Smooth muscle cell of the brain vasculature (primary cell): ENCODE results near the gene FUT7.

ENCODE experiments used
- DNase-seq: peaks from one replicate; pipeline ENCODE4 v3.0.0-alpha.2; 2012; ENCODE audit warnings: low read depth, low spot score

Gene FUT7, protein sequence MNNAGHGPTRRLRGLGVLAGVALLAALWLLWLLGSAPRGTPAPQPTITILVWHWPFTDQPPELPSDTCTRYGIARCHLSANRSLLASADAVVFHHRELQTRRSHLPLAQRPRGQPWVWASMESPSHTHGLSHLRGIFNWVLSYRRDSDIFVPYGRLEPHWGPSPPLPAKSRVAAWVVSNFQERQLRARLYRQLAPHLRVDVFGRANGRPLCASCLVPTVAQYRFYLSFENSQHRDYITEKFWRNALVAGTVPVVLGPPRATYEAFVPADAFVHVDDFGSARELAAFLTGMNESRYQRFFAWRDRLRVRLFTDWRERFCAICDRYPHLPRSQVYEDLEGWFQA

DNA sequence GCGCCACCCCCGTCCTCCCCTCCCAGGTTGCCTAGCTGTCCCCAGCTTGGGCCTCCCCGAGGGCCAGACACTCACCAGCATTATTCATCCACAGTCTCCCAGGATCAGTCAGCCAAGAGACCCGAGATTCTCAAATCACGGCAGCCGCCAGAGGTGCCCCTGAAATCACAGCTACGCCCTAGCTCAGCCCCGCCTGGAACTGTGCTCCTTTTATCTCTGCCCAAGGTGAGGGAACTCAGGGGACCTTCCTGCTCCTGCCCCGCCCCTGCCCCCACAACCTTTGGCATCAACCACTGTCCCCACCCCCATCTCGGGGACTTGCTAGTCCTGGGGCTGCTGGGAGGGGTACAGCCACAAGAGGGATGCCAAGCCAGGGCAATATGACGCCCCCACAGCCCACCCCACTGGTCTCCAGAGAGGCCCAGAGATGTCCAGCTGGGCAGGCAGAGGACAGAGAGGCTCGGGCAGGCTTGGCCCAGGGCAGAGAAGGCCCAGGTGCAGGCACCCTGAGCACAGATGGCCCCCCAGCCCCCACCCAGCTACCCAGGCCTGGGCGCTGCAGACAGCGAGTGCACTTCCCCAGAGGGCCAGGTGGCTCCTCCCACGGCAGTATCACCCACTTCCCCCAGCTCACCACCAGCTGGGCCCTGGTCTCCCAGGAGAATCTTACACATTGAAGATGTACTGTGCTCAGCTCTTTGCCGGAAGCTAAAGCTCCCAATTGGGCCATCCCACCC lies at the start of gene FUT7:
FUT7 (minus strand) TSS at position 185 of the 737 bp plus-strand sequence; CDS start at position 88, 97 bp downstream.
- DNase-seq: no peak

DNA sequence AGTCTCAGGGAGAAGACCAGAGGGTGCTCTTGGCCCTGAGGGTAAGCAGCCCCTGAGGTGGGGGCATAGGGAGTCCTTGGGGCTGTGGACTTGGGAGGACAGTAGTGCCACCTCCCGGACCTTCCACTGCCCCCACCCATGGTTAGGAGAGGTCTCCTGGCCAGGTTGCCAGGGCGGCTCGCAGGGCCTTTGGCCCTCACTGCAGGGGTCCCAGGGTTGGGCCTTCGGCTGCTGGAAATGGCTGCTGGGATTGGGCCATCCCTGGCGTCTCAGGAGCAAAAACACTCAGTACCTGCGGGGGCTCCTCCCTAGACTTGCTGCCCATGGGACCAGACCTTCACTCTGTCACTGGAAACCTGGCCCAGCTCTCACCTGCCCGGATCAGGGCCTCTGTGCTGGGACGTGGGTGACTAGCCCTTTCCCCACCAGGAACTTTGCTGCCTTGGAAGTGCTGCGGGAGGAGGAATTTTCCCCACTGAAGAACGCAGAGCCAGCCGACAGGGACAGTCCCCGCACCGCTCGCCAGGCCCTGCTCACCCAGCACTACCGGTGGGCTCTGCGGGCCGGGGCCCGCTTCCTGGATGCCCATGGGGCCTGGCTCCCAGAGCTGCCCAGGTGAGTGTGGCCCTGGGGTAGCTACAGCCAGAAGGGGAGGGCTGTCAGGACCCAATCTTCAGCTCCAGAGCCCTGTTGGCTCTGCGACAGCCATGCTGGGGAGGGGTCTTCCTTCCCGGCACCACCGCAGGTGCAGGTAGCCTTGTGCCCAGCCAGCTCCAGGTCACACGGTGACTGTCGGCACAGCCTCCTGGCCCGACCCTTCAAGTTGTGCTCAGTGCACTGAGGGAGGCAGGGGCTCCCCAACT lies 48.6 kb upstream of the FUT7 start:
- DNase-seq: no peak

DNA sequence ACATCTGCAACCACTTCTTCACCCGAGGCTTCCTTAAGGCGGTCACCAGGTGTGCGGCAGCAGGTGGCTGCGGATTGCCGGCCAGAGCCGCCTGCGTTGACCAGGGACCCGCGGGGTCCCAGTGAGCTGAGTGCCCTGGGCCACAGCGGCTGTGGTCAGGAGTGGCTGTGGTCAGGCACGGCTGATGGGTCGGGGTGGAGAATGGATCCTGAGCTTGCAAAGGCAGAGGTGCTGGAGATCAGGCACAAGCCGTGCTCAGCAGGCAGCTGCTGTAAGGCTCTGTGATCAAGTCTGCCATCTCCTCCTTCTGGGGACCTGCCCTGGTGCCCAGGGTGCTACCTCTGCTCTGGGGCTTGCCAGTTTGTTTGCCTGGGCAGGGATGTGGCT lies 47.5 kb upstream of the FUT7 start:
- no peak for DNase-seq

DNA sequence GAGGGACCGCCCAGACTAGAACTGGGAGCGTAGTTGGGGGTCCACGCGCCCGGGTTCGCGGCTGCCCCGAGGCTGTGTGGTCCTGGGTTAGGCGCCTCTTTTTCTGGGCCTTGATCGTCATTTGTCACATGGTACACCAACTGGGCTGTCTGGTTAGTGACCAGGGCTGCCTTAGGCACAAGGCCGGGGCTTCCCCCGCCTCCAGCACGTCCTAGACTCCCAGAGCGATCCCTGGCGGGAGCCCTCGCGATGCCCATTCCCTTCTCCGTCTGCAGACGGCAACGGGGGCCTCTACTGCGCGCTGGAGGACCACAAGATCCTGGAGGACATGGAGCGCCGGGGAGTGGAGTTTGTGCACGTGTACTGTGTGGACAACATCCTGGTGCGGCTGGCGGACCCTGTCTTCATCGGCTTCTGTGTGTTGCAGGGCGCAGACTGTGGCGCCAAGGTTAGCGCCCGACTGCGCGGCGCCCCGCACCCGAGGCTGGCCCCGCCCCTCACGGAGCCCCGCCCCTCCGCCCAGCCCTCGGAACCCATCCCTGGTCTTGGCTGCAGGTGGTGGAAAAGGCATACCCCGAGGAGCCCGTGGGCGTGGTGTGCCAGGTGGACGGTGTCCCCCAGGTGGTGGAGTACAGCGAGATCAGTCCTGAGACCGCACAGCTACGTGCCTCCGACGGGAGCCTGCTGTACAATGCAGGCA lies 47.0 kb upstream of the FUT7 start:
- DNase-seq: no peak

DNA sequence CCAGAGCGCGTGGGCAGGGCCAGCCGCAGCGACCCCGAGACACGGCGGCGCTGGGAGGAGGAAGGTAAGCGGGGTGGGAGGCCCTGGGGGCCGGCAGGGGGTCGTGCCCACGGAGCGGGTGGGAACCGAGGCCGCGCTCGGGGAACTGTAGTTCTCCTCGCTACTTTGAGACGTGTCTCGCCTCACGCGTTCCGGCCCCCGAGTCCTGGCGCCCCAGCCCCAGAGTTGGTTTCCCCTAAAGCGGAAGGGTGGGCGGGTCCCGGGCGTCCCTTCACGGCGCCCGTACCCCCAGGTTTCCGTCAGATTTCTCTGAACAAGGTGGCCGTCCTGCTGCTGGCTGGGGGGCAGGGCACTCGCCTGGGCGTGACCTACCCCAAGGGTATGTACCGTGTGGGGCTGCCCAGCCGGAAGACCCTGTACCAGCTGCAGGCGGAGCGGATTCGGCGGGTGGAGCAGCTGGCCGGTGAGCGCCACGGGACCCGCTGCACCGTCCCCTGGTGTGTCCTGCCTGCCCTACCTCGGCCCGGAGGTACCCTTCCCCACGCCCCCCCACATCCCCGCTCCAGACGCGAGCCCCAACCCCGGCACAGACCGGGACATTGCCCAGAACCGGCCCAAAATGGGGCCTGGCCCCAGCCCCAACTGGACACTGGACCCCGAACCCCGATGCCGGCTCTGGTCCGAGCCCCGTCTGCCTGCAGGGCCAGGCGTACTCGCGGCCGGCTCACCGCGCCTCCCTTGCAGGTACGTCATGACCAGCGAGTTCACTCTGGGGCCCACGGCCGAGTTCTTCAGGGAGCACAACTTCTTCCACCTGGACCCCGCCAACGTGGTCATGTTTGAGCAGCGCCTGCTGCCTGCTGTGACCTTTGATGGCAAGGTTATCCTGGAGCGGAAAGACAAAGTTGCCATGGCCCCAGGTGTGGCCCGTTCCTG lies 46.1 kb upstream of the FUT7 start:
- DNase-seq: no peak

DNA sequence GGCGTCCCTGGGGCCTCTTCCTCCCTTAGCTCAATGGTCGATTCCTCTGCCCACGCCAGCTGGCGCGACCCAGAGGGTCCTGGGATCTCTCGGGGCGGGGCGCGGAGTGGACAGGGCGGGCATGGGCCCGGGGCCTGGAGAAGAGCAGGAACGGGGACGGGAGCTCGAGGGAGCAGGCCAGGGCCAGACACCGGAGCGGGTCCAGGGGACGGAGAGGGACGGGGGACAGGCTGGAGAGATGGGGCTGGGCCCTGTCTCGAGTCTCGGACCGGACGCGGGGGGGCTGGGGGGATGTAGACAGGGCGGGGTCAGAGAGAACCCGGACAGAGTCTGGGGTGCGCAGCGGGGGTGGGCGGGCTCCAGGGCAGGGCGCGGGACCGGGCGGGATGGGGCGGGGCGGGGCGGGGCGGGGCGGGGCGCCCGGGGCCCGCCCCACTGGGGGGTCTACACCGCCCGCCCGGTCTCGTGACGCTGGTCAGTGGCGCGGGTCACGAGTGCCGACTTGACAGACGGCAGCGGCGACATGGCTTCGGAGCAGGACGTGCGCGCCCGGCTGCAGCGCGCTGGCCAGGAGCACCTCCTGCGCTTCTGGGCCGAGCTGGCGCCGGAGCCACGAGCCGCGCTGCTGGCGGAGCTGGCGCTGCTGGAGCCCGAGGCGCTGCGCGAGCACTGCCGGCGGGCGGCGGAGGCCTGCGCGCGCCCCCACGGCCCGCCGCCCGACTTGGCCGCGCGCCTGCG lies 45.3 kb upstream of the FUT7 start, which contains the start of gene UAP1L1:
UAP1L1 (plus strand) TSS at position 508 of the 738 bp plus-strand sequence; CDS start at position 524, 16 bp downstream.
- no peak for DNase-seq

DNA sequence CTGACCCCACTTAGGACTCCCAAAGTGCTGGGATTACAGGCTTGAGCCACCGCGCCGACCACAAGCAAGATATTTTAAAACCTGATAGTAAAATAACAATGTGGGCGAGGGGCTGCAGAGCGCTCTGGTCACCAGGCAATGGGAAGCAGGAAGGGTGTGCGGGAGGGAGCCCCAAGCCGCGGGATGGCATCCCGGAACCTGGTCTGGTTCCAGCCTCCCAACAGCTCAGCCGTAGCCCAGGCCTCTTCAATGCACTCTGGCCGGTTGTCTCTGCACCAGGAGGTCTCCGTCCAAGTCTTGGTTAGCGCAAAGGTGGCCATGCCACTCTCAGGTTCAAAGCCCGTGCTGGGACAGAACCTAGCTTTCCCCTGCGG lies 44.7 kb upstream of the FUT7 start:
- DNase-seq: no peak

DNA sequence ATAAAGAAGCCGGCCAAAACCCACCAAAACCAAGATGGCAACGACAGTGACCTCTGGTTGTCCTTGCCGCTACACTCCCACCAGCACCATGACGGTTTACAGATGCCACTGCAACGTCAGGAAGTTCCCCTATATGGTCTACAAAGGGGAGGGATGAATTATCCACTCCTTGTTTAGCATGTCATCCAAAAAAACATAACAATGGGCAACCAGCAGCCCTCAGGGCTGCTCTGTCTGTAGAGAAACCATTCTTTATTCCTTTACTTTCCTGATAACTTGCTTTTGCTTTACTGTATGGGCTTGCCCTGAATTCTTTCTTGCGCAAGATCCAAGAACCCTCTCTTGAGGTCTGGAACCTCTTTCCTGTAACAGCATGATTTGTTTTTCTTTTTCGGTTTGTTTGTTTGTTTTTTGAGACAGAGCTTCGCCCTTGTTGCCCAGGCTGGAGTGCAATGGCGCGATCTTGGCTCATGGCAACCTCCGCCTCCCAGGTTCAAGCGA lies 43.4 kb upstream of the FUT7 start:
- no peak for DNase-seq

DNA sequence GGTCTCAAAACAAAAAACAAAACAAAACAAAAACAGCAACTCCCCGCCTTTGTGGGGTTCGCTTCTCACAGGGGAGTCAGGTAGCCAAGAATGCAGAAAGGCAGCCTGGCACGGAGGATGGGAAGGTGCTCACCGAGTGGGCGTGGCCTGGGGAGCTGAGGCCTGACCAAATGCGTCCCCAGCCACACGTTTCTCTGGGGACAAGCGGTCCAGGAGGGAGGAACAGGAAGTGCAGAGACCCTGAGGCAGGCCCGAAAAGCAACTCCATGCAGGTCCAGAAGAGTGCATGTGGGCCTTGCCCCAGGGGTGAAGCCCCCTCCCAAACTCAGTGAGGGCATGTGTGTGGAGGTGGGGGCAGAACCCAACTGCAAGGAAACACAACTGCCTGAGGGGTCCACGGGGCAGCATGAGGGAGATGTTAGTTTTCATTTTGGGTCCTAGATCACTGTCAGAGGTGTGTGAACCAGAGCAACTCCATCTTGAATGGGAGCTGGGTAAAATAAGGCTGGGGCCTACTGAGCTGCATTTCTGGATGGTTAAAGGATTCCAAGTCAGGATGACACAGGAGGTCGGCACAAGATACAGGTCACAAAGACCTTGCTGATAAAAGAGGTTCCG lies 42.9 kb upstream of the FUT7 start:
- DNase-seq: no peak

DNA sequence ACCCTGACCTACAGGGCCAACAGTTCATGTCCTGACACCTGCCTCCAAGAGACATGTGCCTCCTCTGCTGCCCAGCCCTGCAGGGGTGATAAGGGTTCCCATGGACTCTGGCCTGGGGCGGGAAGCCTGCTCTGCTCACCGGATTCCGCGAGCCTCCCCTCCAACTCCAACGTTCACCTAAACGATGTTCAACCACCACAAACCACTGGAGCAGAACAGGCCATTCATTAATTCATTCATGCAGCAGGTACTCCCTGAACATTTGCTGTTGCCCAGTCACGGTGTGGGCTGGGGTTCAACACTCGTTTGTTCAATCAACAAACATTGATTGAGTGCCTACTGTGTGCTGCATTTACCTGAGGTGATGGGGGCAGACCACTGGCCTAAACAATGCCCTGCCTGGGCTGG lies 42.1 kb upstream of the FUT7 start:
- no peak for DNase-seq

DNA sequence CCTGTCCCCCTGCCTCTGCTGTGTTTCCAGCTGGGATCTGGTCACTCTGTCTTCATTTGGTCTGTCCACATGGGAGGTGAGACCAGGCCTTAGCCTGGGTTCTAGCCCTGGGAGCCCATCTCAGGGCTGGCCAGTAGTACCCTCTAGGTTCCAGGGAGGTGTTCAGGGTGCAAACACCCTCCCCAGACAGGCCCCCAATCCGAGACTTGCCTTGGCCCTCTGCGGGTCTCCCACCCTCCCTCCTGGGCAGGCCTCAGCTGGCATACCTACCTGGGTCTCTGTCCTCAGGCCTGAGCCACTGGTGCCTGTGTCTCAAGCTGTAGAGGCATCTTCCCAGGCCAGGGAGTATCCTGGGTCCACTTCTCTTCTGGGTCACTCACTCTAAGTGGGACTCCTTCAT lies 39.4 kb upstream of the FUT7 start:
- DNase-seq: no peak

DNA sequence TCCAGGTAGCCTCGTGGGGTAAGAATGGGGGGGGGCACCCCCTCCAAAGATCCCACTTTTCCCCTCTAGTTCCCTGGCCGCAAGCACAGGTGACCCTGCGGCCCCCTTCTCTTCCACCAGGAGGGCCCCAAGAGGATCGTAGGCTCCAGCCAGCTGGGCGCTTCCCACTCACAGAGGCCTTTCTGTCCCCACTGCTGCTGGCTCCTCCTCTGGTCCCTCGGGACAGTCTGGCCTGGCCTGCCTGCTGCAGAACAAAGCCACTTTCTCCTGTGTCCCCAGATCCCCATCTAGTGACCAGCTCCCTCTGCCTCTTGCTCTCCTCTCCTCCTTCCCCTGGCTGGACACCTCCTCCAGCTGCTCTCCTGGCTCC lies 39.0 kb upstream of the FUT7 start:
- DNase-seq: no peak

DNA sequence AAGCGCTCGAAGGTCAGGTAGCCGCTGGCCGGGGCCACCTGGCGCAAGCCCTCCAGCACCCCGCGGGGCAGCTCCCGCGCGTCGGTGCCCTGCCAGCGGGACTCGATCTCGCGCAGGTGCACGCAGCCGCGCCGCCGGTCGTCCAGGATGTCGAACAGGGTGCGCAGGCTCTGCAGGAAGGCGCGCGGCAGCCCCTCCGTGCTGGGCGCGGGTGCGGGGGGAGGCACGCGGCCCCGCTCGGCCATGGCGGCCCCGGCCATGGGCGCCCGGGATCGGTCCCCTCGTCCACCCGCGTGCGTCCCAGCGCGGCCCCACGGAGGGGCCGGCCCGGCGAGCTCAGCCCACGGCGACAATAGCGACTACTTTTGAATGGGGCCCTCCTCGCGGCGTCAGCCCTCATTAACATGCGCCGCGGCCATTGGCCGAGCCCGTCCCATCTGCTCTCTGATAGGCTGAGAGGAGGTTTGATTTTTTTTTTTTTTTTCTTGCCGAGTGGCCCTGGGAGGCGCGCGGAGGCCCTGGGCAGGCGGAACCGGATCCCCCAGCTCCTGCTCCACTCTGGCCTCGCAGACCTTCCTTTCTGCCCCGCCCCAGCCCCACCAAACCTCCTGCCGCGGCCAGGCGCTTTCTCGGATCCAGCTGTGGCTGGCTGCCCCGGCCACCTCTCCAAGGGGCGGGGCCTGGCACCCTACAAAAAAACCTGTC lies 38.5 kb upstream of the FUT7 start, which contains the start of gene SAPCD2:
SAPCD2 (minus strand) TSS at position 357 of the 705 bp plus-strand sequence; CDS start at position 260, 97 bp downstream.
- DNase-seq: peak; percentile 50

DNA sequence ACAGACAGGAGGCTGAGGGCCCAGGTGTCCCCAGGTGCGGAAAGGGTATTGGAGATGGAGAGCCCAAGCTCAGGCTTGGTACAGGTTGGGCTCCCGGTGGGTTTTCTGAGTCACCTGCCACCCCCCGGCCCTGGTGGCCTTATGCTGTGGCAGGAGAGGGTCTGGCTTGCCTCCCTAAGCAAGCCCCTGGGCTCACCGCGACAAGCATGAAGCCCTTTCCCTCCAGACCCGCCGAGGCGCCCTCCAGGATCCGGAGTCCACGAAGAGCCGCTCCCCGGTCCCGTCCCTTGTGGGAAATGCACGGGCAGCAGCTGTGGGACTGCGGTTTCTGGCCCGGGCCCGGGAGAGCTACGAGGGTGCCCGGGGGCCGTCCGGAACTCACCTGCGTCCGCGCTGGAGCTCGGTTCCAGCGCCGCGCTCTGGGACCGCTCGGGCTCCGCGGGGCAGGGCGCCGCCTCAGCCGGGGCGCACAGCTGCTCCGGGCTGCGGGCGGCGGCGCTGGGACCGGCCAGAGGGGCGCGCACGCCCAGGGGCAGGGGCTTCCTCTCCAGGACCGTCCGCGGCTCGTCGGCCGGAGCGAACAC lies 37.7 kb upstream of the FUT7 start:
- no peak for DNase-seq

DNA sequence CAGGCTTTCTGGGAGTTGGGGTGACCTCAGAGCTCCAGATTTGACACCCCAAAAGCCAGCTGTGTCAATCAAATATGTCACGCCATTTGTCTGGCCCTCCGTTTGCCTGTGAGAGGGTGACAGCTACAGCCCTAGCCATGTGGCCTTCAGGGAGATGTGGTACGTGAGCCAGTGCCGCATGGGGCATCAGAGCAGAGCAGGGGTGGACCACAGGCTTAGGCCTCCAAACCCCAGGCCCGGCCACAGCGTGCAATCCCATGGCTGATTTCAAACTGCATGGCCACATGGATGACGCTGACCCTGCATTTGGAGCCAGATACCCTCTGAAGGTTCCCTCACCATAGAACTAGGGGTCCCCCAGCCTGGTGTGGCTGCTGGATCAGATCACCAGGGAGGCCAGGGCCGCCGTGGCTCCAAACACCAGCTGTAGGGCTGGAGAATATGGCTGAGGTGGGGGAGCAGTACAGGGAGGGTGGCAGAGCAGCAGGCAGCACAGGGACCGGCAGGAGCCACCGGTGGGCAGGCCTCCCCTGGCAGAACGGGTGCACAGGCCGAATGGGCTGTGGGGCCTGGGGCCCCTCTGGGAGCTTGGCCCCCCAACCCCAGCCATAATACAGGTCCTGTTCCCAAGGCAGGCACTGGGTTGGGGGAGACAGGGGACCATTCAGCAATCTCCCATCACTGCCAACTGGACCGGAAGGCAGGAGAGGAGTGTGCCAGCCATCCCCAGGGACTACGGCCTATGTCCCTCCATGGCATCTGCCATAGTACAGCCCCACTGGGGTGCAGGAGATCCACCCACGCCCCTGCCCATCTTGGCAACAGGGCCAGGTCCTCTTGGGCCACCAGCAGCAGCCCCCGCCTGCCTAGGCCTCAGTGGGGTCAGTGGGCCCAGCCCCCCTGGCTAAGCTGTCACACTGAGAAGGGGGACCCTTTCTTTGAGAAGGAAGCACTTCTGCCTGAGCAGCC lies 36.9 kb upstream of the FUT7 start:
- DNase-seq: no peak

DNA sequence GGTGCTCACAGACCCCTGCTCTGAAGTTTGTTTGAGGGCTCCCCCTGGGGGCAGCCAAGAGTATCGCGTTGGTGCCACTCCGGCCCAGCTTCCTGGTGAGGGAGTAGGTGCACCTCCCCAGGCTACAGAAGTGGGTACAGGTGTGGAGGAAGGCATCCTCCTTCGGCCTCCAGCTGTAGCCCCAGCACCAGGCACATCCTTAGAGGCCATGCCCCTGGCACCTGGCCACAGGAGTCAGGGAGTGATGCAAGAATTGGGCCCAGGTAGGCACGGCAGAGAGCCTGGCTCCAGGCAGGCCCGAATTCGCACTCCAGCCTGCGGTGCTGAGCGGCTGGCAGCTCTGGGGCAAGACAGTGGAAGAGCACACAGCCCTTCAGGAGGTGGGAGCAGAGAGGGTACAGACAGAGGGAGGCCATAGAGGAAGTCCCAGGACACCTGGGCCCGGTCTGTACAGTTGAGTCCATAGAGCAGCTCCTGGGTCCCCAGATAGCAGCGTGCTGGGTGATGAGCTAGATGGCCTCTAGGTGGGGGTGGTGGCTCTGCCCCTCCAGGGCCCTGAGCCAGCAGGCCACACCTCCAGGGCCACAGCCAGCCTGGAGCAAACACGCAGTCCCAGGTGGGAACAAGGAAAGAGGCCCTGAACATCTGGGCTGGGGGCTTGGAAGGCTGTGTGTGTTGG lies 36.1 kb upstream of the FUT7 start:
- DNase-seq: no peak
